ENCODE results near the gene PAK1. TPM values are rescaled to one million over a fixed set of nuclear protein-coding genes. Genes with fewer than 3 reads are reported as not detected.

The PAK1 gene
- total and polyA plus RNA-seq, 2 of the 4 experiments (the other 2 are of a cell fraction), result 34.3 to 60.6 TPM

DNA sequence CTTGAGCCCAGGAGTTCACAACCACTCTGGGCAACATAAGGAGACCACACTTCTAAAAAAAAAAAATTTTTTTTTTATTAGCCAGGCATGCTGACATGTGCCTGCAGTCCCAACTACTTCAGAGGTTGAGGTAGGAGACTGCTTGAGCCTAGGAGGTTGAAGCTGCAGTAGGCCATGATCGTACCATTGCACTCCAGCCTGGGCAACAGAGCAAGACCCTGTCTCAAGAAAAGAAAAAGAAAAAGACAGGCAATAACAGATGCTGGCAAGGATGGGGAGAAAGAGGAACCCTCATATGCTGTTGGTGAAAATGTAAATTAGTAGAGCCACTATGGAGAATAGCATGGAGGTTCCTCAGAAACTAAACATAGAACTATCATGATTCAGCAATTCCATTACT is 64.8 kb downstream of the PAK1 start:
- POLR2A ChIA-PET (ENCODE audit: unreplicated experiment), result no interaction called here
- Histone ChIP-seq H3K23ac (ENCODE audit: low read depth, low read length) (no peak overlapping the region), H4K5ac (ENCODE audit: low read depth, low read length) (no peak overlapping the region), H4K91ac (ENCODE audit: insufficient read depth, low read depth, low read length) (no peak overlapping the region), H3K4me3 (ENCODE audit: insufficient read depth, low read depth, low read length) (no peak overlapping the region), H3K36me3 (ENCODE audit: control insufficient read depth, insufficient read depth, low read length) (no peaks in the 10 kb centered on the region), H3K9me3 (ENCODE audit: control insufficient read depth, insufficient read depth, low read length) (no peaks in the 10 kb centered on the region), H3K14ac (replicated peaks; ENCODE audit: low read depth, low read length) (no peak overlapping the region), H3K9ac (ENCODE audit: low read depth, low read length) (no peak overlapping the region), H2BK15ac (ENCODE audit: low read depth, low read length) (no peak overlapping the region), H3K4me1 (ENCODE audit: control insufficient read depth, insufficient read depth, low read length) (peaks cover 14% of the 10 kb centered on the region), H3K56ac (ENCODE audit: extremely low read depth, insufficient read depth, low read length) (no peak overlapping the region), H3K4ac (ENCODE audit: low read depth, low read length) (no peak overlapping the region), H4K20me1 (ENCODE audit: insufficient read depth, low read length) (peaks cover 5% of the 10 kb centered on the region; the same call in 1 of the 2 replicates), H4K8ac (ENCODE audit: low read depth in 2 of 2, low read length in 2 of 2) (no peak overlapping the region), H3K27ac (ENCODE audit: insufficient read depth, low read length) (no peak overlapping the region), H2AK9ac (replicated peaks; ENCODE audit: low read depth, low read length, poor library complexity) (no peak overlapping the region), H2AK5ac (ENCODE audit: low read depth, low read length) (0 out of 2 replicates have a peak overlapping the region, but pooled peaks have one; percentile 9), H2BK20ac (ENCODE audit: low read depth, low read length) (no peak overlapping the region), H3K4me2 (ENCODE audit: low read depth, low read length) (no peak overlapping the region), H3K9me1 (ENCODE audit: insufficient read depth, low read length) (peaks cover 13% of the 10 kb centered on the region), H3K27me3 (ENCODE audit: control insufficient read depth, insufficient read depth, low read length) (no peaks in the 10 kb centered on the region), H2AFZ (replicated peaks; ENCODE audit: low read length, poor library complexity) (no peak overlapping the region), H3K18ac (ENCODE audit: low read depth, low read length) (no peak overlapping the region), H3K79me1 (ENCODE audit: low read depth in 1 of 2, low read length in 2 of 2) (peaks cover 14 to 75% of the 10 kb centered on the region in 2 experiments), H2BK120ac (ENCODE audit: low read depth, low read length) (no peak overlapping the region), H2BK5ac (ENCODE audit: low read depth, low read length, poor library complexity, severe bottlenecking) (no peak overlapping the region)
- CTCF ChIA-PET, result no interaction called here
- BruUV-seq (replicated peaks), result no TSS peak
- dilution Hi-C loops (cut with HindIII; ENCODE audit: low sequenced_read_pairs, unreplicated experiment), result no loop called here
- no CpG with 5 or more reads among the region's 1 CpG for WGBS, 2 experiments (ENCODE audit: extremely low coverage in 2 of 2, insufficient read length in 1 of 2)
- TF ChIP-seq FOS (IDR thresholded peaks at IDR 0.05; ENCODE audit: low read depth, low read length), result no peak
- no peak for TF ChIP-seq POLR2A (IDR thresholded peaks at IDR 0.05; ENCODE audit: low read depth, low read length)
- no peak for TF ChIP-seq RAD21 (IDR thresholded peaks at IDR 0.05; ENCODE audit: low read length)
- no peak for TF ChIP-seq MAFK (IDR thresholded peaks at IDR 0.05; ENCODE audit: low read depth, low read length)
- TF ChIP-seq RCOR1 (IDR thresholded peaks at IDR 0.05; ENCODE audit: insufficient replicate concordance, low read length), result no peak
- TF ChIP-seq CEBPB (IDR thresholded peaks at IDR 0.05; ENCODE audit: low read depth, low read length), result no peak
- no peak for TF ChIP-seq CTCF (conservative IDR thresholded peaks at IDR 0.05; ENCODE audit: low read depth, low read length)
- no peak for TF ChIP-seq CHD1 (IDR thresholded peaks at IDR 0.05; ENCODE audit: low read depth, low read length)
- no peak for TF ChIP-seq SMC3 (IDR thresholded peaks at IDR 0.05; ENCODE audit: low read depth, low read length)
- TF ChIP-seq USF2 (IDR thresholded peaks at IDR 0.05; ENCODE audit: low read depth, low read length), result no peak
- TF ChIP-seq BHLHE40 (IDR thresholded peaks at IDR 0.05; ENCODE audit: low read depth, low read length), result no peak
- TF ChIP-seq MAZ (IDR thresholded peaks at IDR 0.05; ENCODE audit: borderline replicate concordance, low read depth, low read length), result no peak
- TF ChIP-seq NFE2L2 (IDR thresholded peaks at IDR 0.05; ENCODE audit: low read depth, low read length), result no peak
- no peak for TF ChIP-seq MXI1 (IDR thresholded peaks at IDR 0.05; ENCODE audit: borderline replicate concordance, low read depth, low read length)
- TF ChIP-seq, protein P1, sequence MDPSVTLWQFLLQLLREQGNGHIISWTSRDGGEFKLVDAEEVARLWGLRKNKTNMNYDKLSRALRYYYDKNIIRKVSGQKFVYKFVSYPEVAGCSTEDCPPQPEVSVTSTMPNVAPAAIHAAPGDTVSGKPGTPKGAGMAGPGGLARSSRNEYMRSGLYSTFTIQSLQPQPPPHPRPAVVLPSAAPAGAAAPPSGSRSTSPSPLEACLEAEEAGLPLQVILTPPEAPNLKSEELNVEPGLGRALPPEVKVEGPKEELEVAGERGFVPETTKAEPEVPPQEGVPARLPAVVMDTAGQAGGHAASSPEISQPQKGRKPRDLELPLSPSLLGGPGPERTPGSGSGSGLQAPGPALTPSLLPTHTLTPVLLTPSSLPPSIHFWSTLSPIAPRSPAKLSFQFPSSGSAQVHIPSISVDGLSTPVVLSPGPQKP (IDR thresholded peaks at IDR 0.05; ENCODE audit: borderline replicate concordance, low read depth, low read length), result no peak
- no peak for TF ChIP-seq RFX5 (IDR thresholded peaks at IDR 0.05; ENCODE audit: low read depth, low read length)
- no peak for ATAC-seq (ENCODE audit: low read depth)
- DNase-seq, result no peak
- in situ Hi-C loops (cut with MboI; ENCODE audit: low sequenced_read_pairs), result no loop called here
- intact Hi-C loops (cut with micrococcal nuclease), result no loop called here

Data from IMR-90 (cell line).